NB4 (cell line): ENCODE measurements around the gene CCSER1.

ENCODE experiments used
- CTCF ChIP-seq: IDR thresholded peaks from one replicate; pipeline ENCODE4 v1.5.1; 2012; ENCODE audit warnings: low read depth, low read length
- MYC ChIP-seq: IDR thresholded peaks from 2 replicates; pipeline ENCODE4 v1.6.1; 2011; ENCODE audit warnings: low read depth, low read length

GRCh38 chr4:91064157-91064853, 937.1 kb downstream of the CCSER1 start:
- no peak for TF ChIP-seq CTCF
- no peak for TF ChIP-seq MYC
